GM12872 (cell line): ENCODE results near the gene HPSE.
A peak's percentile ranks its signal among the peaks of the same experiment; 100 is the strongest.

ENCODE experiments used
- TF ChIP-seq, protein P1 (sequence below): IDR thresholded peaks from 3 replicates; pipeline ENCODE4 v1.5.1; 2011; ENCODE audit warnings: low read depth, mild to moderate bottlenecking, low read length, moderate library complexity; ENCODE audit not compliant: insufficient read depth

The HPSE gene

DNA sequence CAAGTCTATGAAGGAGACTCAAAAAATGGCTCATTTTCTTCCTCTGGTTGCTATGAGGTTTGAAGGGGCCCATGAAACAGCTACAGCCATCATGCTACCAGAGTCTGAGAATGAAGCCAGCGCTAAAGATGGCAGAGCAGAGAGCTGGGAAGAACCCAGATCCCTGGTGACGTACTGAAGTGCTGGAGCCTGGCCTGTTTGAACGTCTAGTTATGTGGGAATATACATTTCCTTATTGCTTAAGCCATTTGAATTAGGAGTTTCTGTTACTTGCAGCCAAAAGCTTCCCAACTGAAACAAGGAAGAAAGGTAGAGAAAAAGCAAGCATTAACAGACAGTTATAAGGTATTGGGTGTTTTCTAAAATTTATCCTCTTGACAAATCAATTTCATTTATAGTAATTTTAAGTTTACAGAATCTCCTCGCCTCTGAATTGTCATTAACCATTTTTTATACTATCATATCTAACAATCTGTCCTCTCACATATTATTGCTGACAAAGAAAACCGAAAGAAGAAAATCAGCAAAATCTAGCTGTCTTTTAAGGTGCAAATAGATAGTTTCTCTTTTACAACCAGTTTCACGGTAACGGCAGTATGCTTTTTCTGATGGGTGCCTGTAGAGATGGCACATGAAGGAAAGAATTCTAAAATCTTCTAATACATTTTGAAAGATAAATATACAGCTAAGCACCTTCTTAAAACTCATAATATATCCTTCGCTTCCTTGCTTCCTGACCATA is 41.2 kb downstream of the HPSE start:
- TF ChIP-seq, protein P1, sequence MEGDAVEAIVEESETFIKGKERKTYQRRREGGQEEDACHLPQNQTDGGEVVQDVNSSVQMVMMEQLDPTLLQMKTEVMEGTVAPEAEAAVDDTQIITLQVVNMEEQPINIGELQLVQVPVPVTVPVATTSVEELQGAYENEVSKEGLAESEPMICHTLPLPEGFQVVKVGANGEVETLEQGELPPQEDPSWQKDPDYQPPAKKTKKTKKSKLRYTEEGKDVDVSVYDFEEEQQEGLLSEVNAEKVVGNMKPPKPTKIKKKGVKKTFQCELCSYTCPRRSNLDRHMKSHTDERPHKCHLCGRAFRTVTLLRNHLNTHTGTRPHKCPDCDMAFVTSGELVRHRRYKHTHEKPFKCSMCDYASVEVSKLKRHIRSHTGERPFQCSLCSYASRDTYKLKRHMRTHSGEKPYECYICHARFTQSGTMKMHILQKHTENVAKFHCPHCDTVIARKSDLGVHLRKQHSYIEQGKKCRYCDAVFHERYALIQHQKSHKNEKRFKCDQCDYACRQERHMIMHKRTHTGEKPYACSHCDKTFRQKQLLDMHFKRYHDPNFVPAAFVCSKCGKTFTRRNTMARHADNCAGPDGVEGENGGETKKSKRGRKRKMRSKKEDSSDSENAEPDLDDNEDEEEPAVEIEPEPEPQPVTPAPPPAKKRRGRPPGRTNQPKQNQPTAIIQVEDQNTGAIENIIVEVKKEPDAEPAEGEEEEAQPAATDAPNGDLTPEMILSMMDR = no peak

DNA sequence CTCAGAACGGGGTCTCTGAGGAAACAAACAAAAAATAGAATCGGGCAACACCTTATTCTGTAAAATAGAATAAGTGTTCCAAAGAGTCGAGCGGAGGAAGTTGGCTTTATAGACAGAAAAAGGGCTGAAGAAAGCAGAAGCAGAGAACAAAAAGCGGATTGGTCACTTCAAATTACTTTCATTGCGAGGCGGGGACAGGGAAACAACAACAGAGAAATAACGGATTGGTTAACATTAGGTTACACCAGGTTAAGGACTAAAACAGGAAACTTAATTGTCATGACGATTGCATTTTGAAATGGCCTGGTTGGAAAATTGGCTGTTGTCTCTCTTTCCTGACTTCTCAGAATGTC is 49.6 kb downstream of the HPSE start:
- TF ChIP-seq, protein P1 = no peak

DNA sequence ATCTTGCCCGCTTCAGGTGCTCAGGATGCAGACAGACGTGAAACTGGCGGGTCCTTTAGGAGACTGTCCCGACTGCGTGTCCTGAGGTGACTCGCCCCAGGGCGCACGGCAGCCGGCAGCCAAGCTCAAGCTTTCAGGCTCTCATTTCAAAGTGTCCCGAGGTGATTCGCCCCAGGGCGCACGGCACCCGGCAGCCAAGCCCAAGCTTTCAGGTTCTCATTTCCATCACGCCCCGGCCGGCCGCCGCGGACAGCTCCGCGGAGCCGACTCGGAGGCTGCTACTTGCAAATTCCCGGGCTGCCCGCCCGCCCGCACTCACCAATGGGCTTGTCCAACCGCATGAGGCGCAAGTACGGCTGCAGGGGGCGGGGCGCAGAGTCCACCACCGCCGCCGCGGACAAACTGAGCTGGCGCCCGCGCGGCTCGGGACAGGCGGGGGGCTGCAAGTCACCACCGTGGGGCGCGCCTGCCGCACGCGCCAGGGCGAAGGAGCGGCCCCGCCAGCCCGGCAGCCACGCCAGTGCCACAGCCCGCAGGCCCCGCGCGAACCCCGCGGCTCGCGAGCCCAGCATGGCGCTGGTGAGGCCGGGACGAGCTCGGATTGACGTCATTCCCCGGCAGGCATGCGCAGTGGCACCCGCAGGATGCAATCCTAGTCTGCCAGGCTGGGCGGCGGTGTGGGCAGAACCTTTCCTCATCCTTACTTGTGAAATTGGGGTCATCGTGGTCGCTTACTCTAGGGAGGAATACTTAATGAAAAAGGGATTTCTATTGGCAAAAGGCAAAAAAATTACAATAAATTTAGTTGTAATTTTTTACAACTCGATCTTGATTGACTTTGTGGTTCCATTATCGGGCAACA is 50.2 kb downstream of the HPSE start, which contains the start of gene COQ2:
TSS of gene COQ2 (minus strand) at position 606 of the 862 bp plus-strand sequence. CDS start at position 572, 34 bp downstream.
- TF ChIP-seq, protein P1 = 0 out of 3 replicates have a peak, but pooled peaks have one; percentile 17

- TF ChIP-seq, protein P1 = no peak
Observed at GRCh38 chr4:83283181-83283580, 51.5 kb downstream of the HPSE start.

- TF ChIP-seq, protein P1 = peak; percentile 67
Observed at GRCh38 chr4:83282049-83282535, 52.6 kb downstream of the HPSE start.

GRCh38 chr4:83281307-83281706 is 53.3 kb downstream of the HPSE start:
- TF ChIP-seq, protein P1 = no peak
